Measurements from ENCODE around the gene FLG.
"Not testable (repeated sequence)": the region's sequence is repeated elsewhere in the genome, so short reads cannot be mapped to it uniquely, and the experiment has no call there.

FLG gene

GRCh38 chr1:152256394-152256793 is 68.6 kb downstream of the FLG start:
- DNase-seq (ENCODE audit: low spot score), result not testable (repeated sequence)

Measured in kidney capillary endothelial cell (primary cell).